ENCODE results near the gene PRKCH.

PRKCH gene

GRCh38 chr14:61571917-61572316 is 250.5 kb downstream of the PRKCH start:
- Mint-ChIP-seq H3K27me3 (ENCODE audit: low read depth) (peaks cover 86% of the 10 kb centered on the region), H3K4me1 (ENCODE audit: low read depth) (peaks cover 31% of the 10 kb centered on the region), H3K4me3 (no peak overlapping the region), H3K27ac (no peak overlapping the region), H3K9me3 (no peaks in the 10 kb centered on the region), H3K36me3 (ENCODE audit: low read depth) (no peaks in the 10 kb centered on the region)
- DNase-seq (ENCODE audit: low spot score): no peak

GRCh38 chr14:61573321-61573720 is 251.9 kb downstream of the PRKCH start:
- Mint-ChIP-seq H3K36me3 (ENCODE audit: low read depth) (no peaks in the 10 kb centered on the region), H3K4me3 (no peak overlapping the region), H3K9me3 (no peaks in the 10 kb centered on the region), H3K27ac (no peak overlapping the region), H3K27me3 (ENCODE audit: low read depth) (peaks cover 86% of the 10 kb centered on the region), H3K4me1 (ENCODE audit: low read depth) (peaks cover 33% of the 10 kb centered on the region)
- no peak for DNase-seq (ENCODE audit: low spot score)

GRCh38 chr14:61573748-61574513 is 252.6 kb downstream of the PRKCH start:
- H3K4me1 Mint-ChIP-seq (ENCODE audit: low read depth): peaks cover 35% of the 10 kb centered on the region
- no peaks in the 10 kb centered on the region for H3K9me3 Mint-ChIP-seq
- no peaks in the 10 kb centered on the region for H3K36me3 Mint-ChIP-seq (ENCODE audit: low read depth)
- no peak overlapping the region for H3K4me3 Mint-ChIP-seq
- no peak overlapping the region for H3K27ac Mint-ChIP-seq
- H3K27me3 Mint-ChIP-seq (ENCODE audit: low read depth): peaks cover 86% of the 10 kb centered on the region
- DNase-seq (ENCODE audit: low spot score): no peak

- no peaks in the 10 kb centered on the region for H3K36me3 Mint-ChIP-seq (ENCODE audit: low read depth)
- H3K9me3 Mint-ChIP-seq: no peaks in the 10 kb centered on the region
- H3K27ac Mint-ChIP-seq: no peak overlapping the region
- peaks cover 34% of the 10 kb centered on the region for H3K4me1 Mint-ChIP-seq (ENCODE audit: low read depth)
- no peak overlapping the region for H3K4me3 Mint-ChIP-seq
- no peak for DNase-seq (ENCODE audit: low spot score)
- peaks cover 83% of the 10 kb centered on the region for H3K27me3 Mint-ChIP-seq (ENCODE audit: low read depth)
Measured at GRCh38 chr14:61574514-61574807, 253.1 kb downstream of the PRKCH start.

GRCh38 chr14:61575126-61575525 is 253.7 kb downstream of the PRKCH start:
- H3K36me3 Mint-ChIP-seq (ENCODE audit: low read depth): no peaks in the 10 kb centered on the region
- H3K9me3 Mint-ChIP-seq: no peaks in the 10 kb centered on the region
- H3K4me3 Mint-ChIP-seq: no peak overlapping the region
- peaks cover 31% of the 10 kb centered on the region for H3K4me1 Mint-ChIP-seq (ENCODE audit: low read depth)
- peaks cover 82% of the 10 kb centered on the region for H3K27me3 Mint-ChIP-seq (ENCODE audit: low read depth)
- DNase-seq (ENCODE audit: low spot score): no peak
- no peak overlapping the region for H3K27ac Mint-ChIP-seq

- Mint-ChIP-seq H3K27ac (no peak overlapping the region), H3K36me3 (ENCODE audit: low read depth) (no peaks in the 10 kb centered on the region), H3K27me3 (ENCODE audit: low read depth) (peaks cover 82% of the 10 kb centered on the region), H3K9me3 (no peaks in the 10 kb centered on the region), H3K4me3 (no peak overlapping the region), H3K4me1 (ENCODE audit: low read depth) (peaks cover 30% of the 10 kb centered on the region)
- DNase-seq (ENCODE audit: low spot score): no peak
Measured at GRCh38 chr14:61575551-61576150, 254.3 kb downstream of the PRKCH start.

GRCh38 chr14:61577506-61577931 is 256.1 kb downstream of the PRKCH start:
- Mint-ChIP-seq H3K9me3 (no peaks in the 10 kb centered on the region), H3K36me3 (ENCODE audit: low read depth) (no peaks in the 10 kb centered on the region), H3K27ac (no peak overlapping the region), H3K27me3 (ENCODE audit: low read depth) (peaks cover 79% of the 10 kb centered on the region), H3K4me1 (ENCODE audit: low read depth) (peaks cover 26% of the 10 kb centered on the region), H3K4me3 (no peak overlapping the region)
- DNase-seq (ENCODE audit: low spot score): no peak

- Mint-ChIP-seq H3K4me3 (peak overlapping the region; percentile 60), H3K4me1 (ENCODE audit: low read depth) (peaks cover 26% of the 10 kb centered on the region), H3K27me3 (ENCODE audit: low read depth) (peaks cover 77% of the 10 kb centered on the region), H3K9me3 (no peaks in the 10 kb centered on the region), H3K36me3 (ENCODE audit: low read depth) (no peaks in the 10 kb centered on the region), H3K27ac (peak overlapping the region; percentile 17)
- DNase-seq (ENCODE audit: low spot score): no peak
Measured at GRCh38 chr14:61578745-61579144, 257.4 kb downstream of the PRKCH start.

GRCh38 chr14:61581340-61581739 is 260.0 kb downstream of the PRKCH start:
- no peak overlapping the region for H3K4me3 Mint-ChIP-seq
- H3K27ac Mint-ChIP-seq: no peak overlapping the region
- peaks cover 30% of the 10 kb centered on the region for H3K4me1 Mint-ChIP-seq (ENCODE audit: low read depth)
- no peaks in the 10 kb centered on the region for H3K36me3 Mint-ChIP-seq (ENCODE audit: low read depth)
- peaks cover 74% of the 10 kb centered on the region for H3K27me3 Mint-ChIP-seq (ENCODE audit: low read depth)
- no peak for DNase-seq (ENCODE audit: low spot score)
- no peaks in the 10 kb centered on the region for H3K9me3 Mint-ChIP-seq

GRCh38 chr14:61581955-61582615 is 260.7 kb downstream of the PRKCH start:
- DNase-seq (ENCODE audit: low spot score): no peak
- no peak overlapping the region for H3K4me3 Mint-ChIP-seq
- peaks cover 69% of the 10 kb centered on the region for H3K27me3 Mint-ChIP-seq (ENCODE audit: low read depth)
- no peaks in the 10 kb centered on the region for H3K9me3 Mint-ChIP-seq
- H3K27ac Mint-ChIP-seq: no peak overlapping the region
- H3K4me1 Mint-ChIP-seq (ENCODE audit: low read depth): peaks cover 29% of the 10 kb centered on the region
- H3K36me3 Mint-ChIP-seq (ENCODE audit: low read depth): no peaks in the 10 kb centered on the region

GRCh38 chr14:61582815-61583214 is 261.4 kb downstream of the PRKCH start:
- Mint-ChIP-seq H3K27me3 (ENCODE audit: low read depth) (peaks cover 69% of the 10 kb centered on the region), H3K27ac (no peak overlapping the region), H3K4me1 (ENCODE audit: low read depth) (peaks cover 27% of the 10 kb centered on the region), H3K9me3 (no peaks in the 10 kb centered on the region), H3K4me3 (no peak overlapping the region), H3K36me3 (ENCODE audit: low read depth) (no peaks in the 10 kb centered on the region)
- DNase-seq (ENCODE audit: low spot score): no peak

GRCh38 chr14:61584331-61584741 is 263.0 kb downstream of the PRKCH start:
- H3K4me3 Mint-ChIP-seq: no peak overlapping the region
- H3K27ac Mint-ChIP-seq: no peak overlapping the region
- peaks cover 72% of the 10 kb centered on the region for H3K27me3 Mint-ChIP-seq (ENCODE audit: low read depth)
- peaks cover 14% of the 10 kb centered on the region for H3K4me1 Mint-ChIP-seq (ENCODE audit: low read depth)
- H3K9me3 Mint-ChIP-seq: no peaks in the 10 kb centered on the region
- no peak for DNase-seq (ENCODE audit: low spot score)
- H3K36me3 Mint-ChIP-seq (ENCODE audit: low read depth): no peaks in the 10 kb centered on the region

GRCh38 chr14:61585598-61586543 is 264.5 kb downstream of the PRKCH start:
- Mint-ChIP-seq H3K9me3 (no peaks in the 10 kb centered on the region), H3K4me3 (no peak overlapping the region), H3K36me3 (ENCODE audit: low read depth) (no peaks in the 10 kb centered on the region), H3K4me1 (ENCODE audit: low read depth) (peaks cover 12% of the 10 kb centered on the region), H3K27me3 (ENCODE audit: low read depth) (peaks cover 63% of the 10 kb centered on the region), H3K27ac (no peak overlapping the region)
- no peak for DNase-seq (ENCODE audit: low spot score)

Data from T-helper 2 cell treated with Interferon-gamma antibody and Interleukin-4, amounts not matched to agents 5 μg/mL and 100 μg/mL, for 36 hours (primary cell).